Kidney epithelial cell (primary cell): ENCODE data around the gene PPIL4. TPM values are rescaled to one million over a fixed set of nuclear protein-coding genes. Genes with fewer than 3 reads are reported as not detected.
"Not testable (repeated sequence)": the region's sequence is repeated elsewhere in the genome, so short reads cannot be mapped to it uniquely, and the experiment has no call there.

Experiments
- DNase-seq: peaks from one replicate; pipeline ENCODE4 v3.0.0-alpha.2; 2010; ENCODE audit warnings: low read depth
- H3K27me3 ChIP-seq: 2 replicates; pipeline ENCODE4 v1.6.0; 2011; ENCODE audit warnings: low read length; ENCODE audit not compliant: control insufficient read depth, insufficient read depth
- H3K36me3 ChIP-seq: 2 replicates; pipeline ENCODE4 v1.5.1; 2011; ENCODE audit warnings: low read length; ENCODE audit not compliant: control insufficient read depth, insufficient read depth
- H3K4me3 ChIP-seq: 2 replicates; pipeline ENCODE4 v1.5.1; 2011; ENCODE audit warnings: low read depth, mild to moderate bottlenecking, control low read depth, low read length
- total RNA-seq: library from RNA; depleted of rRNA; stranded (reverse); fragments of >200 nt; gene quantifications from 2 replicates; pipeline ENCODE4 v1.2.3, GENCODE V29; 2015
- TF ChIP-seq, protein P1 (sequence below): IDR thresholded peaks from 2 replicates; pipeline ENCODE4 v1.5.1; 2011; ENCODE audit warnings: mild to moderate bottlenecking, moderate library complexity, low read length, control low read depth, inconsistent platforms; ENCODE audit not compliant: insufficient read depth, poor library complexity, severe bottlenecking

PPIL4 gene
- total RNA-seq, 1 donor from 2014 or later = 34.6 TPM

- Histone ChIP-seq H3K4me3 (no peak overlapping the region), H3K36me3 (no peaks in the 10 kb centered on the region), H3K27me3 (no peaks in the 10 kb centered on the region)
- DNase-seq = no peak
- TF ChIP-seq, protein P1, sequence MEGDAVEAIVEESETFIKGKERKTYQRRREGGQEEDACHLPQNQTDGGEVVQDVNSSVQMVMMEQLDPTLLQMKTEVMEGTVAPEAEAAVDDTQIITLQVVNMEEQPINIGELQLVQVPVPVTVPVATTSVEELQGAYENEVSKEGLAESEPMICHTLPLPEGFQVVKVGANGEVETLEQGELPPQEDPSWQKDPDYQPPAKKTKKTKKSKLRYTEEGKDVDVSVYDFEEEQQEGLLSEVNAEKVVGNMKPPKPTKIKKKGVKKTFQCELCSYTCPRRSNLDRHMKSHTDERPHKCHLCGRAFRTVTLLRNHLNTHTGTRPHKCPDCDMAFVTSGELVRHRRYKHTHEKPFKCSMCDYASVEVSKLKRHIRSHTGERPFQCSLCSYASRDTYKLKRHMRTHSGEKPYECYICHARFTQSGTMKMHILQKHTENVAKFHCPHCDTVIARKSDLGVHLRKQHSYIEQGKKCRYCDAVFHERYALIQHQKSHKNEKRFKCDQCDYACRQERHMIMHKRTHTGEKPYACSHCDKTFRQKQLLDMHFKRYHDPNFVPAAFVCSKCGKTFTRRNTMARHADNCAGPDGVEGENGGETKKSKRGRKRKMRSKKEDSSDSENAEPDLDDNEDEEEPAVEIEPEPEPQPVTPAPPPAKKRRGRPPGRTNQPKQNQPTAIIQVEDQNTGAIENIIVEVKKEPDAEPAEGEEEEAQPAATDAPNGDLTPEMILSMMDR = no peak
Measured at GRCh38 chr6:149500096-149500495, 45.7 kb downstream of the PPIL4 start.

DNA sequence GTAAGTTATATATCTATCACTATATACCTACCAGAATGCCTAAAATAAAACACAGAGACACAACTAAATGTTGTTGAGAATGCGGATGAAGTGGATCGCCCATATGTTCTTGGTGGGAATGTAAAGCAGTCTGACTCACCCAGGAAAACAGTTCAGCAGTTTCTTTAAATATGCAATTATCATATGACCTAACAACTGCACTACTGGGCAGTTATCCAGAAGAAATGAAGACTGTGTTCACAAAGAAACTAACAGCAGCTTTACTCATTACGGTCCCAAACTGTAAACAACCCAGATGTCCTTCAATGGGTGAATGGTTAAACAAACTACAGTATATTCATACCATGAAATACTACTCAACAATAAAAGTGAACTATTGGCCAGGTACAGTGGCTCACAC is 46.8 kb downstream of the PPIL4 start:
- H3K27me3 ChIP-seq = no peaks in the 10 kb centered on the region
- TF ChIP-seq, protein P1 = no peak
- no peaks in the 10 kb centered on the region for H3K36me3 ChIP-seq
- no peak overlapping the region for H3K4me3 ChIP-seq
- peak; percentile 5 for DNase-seq

DNA sequence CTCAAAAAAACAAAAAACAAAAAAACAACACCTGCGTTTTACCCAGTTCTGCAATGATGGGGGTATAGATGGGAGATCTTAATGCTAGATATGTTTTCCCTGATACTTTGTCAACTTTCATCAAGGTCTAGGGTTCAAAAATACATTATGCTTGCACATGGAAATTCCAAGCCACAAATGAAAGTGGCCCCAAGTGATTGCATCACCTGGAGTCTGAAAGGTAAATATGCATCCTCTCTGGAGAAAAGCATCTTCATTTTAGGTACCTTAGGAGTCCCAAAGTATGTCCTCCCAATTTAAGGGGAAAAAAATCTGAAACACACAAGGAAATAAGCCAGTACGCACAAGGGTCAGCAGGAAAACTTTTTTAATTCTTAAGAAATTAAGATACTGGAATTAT is 48.5 kb downstream of the PPIL4 start:
- Histone ChIP-seq H3K27me3 (no peaks in the 10 kb centered on the region), H3K4me3 (no peak overlapping the region), H3K36me3 (no peaks in the 10 kb centered on the region)
- DNase-seq = no peak
- TF ChIP-seq, protein P1 = no peak

DNA sequence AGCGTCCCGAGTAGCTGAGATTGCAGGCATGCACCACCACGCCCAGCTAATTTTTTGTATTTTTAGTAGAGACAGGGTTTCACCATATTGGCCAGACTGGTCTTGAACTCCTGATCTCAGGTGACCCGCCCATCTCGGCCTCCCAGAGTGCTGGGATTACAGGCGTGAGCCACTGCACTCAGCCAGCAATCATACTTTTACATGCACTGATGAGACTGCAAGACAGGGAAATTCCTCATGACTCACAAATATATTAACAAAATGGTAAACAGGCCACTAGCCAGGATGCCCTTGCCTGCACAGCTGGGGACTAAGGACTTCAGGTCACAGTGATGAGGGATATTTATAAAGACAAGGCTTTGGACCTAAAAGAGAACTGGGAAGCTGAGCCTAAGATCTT is 49.2 kb downstream of the PPIL4 start:
- H3K27me3 ChIP-seq, H3K36me3 ChIP-seq, H3K4me3 ChIP-seq: not testable (repeated sequence)
- peak; percentile 9 for DNase-seq

GRCh38 chr6:149495349-149496016 is 50.4 kb downstream of the PPIL4 start:
- not testable (repeated sequence) for H3K36me3 ChIP-seq, DNase-seq, H3K4me3 ChIP-seq

GRCh38 chr6:149494810-149495209 is 51.0 kb downstream of the PPIL4 start:
- H3K4me3 ChIP-seq, H3K36me3 ChIP-seq, DNase-seq, H3K27me3 ChIP-seq: not testable (repeated sequence)

More at GRCh38 chr6:149495349-149496016, 50.4 kb downstream of the PPIL4 start:
- not testable (repeated sequence) for H3K27me3 ChIP-seq

- H3K27me3 ChIP-seq = no peaks in the 10 kb centered on the region
- TF ChIP-seq, protein P1 = no peak
- H3K4me3 ChIP-seq = no peak overlapping the region
- no peaks in the 10 kb centered on the region for H3K36me3 ChIP-seq
- no peak for DNase-seq
Measured at GRCh38 chr6:149493761-149494320, 52.0 kb downstream of the PPIL4 start.
